ENCODE results near the gene PRTN3.

PRTN3 gene

GRCh38 chr19:881385-882071 lies 40.7 kb downstream of the PRTN3 start:
- Histone ChIP-seq H3K79me2 (ENCODE audit: insufficient read depth, low read length) (no peaks in the 10 kb centered on the region), H3K36me3 (ENCODE audit: insufficient read depth, low read length) (no peaks in the 10 kb centered on the region; the same call in 1 of the 2 replicates)
- TF ChIP-seq CTCF (conservative IDR thresholded peaks at IDR 0.05; ENCODE audit: low read length) (no peak), EZH2phosphoT487 (IDR thresholded peaks at IDR 0.05; ENCODE audit: borderline replicate concordance) (no peak)

GRCh38 chr19:882871-883497 lies 42.2 kb downstream of the PRTN3 start:
- no peaks in the 10 kb centered on the region; the same call in 1 of the 2 replicates for H3K36me3 ChIP-seq (ENCODE audit: insufficient read depth, low read length)
- no peak overlapping the region for H3K4me2 ChIP-seq (ENCODE audit: low read depth, low read length, poor library complexity, severe bottlenecking)
- H3K9me2 ChIP-seq (replicated peaks; ENCODE audit: low read depth, low read length), result no peaks in the 10 kb centered on the region

More at GRCh38 chr19:881385-882071, 40.7 kb downstream of the PRTN3 start:
- no peaks in the 10 kb centered on the region for H3K4me1 ChIP-seq (ENCODE audit: insufficient read depth, low read length, poor library complexity, severe bottlenecking)
- H3K9me2 ChIP-seq (replicated peaks; ENCODE audit: low read depth, low read length), result no peaks in the 10 kb centered on the region
- no peaks in the 10 kb centered on the region for H3K9me3 ChIP-seq (ENCODE audit: insufficient read depth, low read depth, low read length)
- no peak overlapping the region for H2AFZ ChIP-seq (ENCODE audit: low read length)
- H3K9ac ChIP-seq (ENCODE audit: low read depth, low read length, poor library complexity, severe bottlenecking), result no peak overlapping the region
- H3K4me3 ChIP-seq (ENCODE audit: low read length, poor library complexity, severe bottlenecking), result no peak overlapping the region
- H4K20me1 ChIP-seq (ENCODE audit: insufficient read depth, low read length, poor library complexity, severe bottlenecking), result no peaks in the 10 kb centered on the region
- no peaks in the 10 kb centered on the region for H3F3A ChIP-seq (ENCODE audit: low read depth)
- H3K4me2 ChIP-seq (ENCODE audit: low read depth, low read length, poor library complexity, severe bottlenecking), result no peak overlapping the region
- H3K27me3 ChIP-seq (ENCODE audit: insufficient read depth, low read length, poor library complexity, severe bottlenecking), result no peaks in the 10 kb centered on the region

GRCh38 chr19:883661-884211 lies 42.9 kb downstream of the PRTN3 start:
- no peaks in the 10 kb centered on the region for H3K4me1 ChIP-seq (ENCODE audit: insufficient read depth, low read length, poor library complexity, severe bottlenecking)
- H3F3A ChIP-seq (ENCODE audit: low read depth), result no peaks in the 10 kb centered on the region
- H3K4me2 ChIP-seq (ENCODE audit: low read depth, low read length, poor library complexity, severe bottlenecking), result no peak overlapping the region
- H3K79me2 ChIP-seq (ENCODE audit: insufficient read depth, low read length), result no peaks in the 10 kb centered on the region
- no peaks in the 10 kb centered on the region for H3K27me3 ChIP-seq (ENCODE audit: insufficient read depth, low read length, poor library complexity, severe bottlenecking)
- no peaks in the 10 kb centered on the region for H3K9me3 ChIP-seq (ENCODE audit: insufficient read depth, low read depth, low read length)
- TF ChIP-seq CTCF (conservative IDR thresholded peaks at IDR 0.05; ENCODE audit: low read length), result no peak
- TF ChIP-seq EZH2phosphoT487 (IDR thresholded peaks at IDR 0.05; ENCODE audit: borderline replicate concordance), result no peak
- H4K20me1 ChIP-seq (ENCODE audit: insufficient read depth, low read length, poor library complexity, severe bottlenecking), result no peaks in the 10 kb centered on the region
- H3K4me3 ChIP-seq (ENCODE audit: low read length, poor library complexity, severe bottlenecking), result no peak overlapping the region
- no peaks in the 10 kb centered on the region for H3K9me2 ChIP-seq (replicated peaks; ENCODE audit: low read depth, low read length)
- no peak overlapping the region for H3K9ac ChIP-seq (ENCODE audit: low read depth, low read length, poor library complexity, severe bottlenecking)
- H3K36me3 ChIP-seq (ENCODE audit: insufficient read depth, low read length), result peaks cover 2% of the 10 kb centered on the region; the same call in 1 of the 2 replicates
- H2AFZ ChIP-seq (ENCODE audit: low read length), result no peak overlapping the region

More at GRCh38 chr19:882871-883497, 42.2 kb downstream of the PRTN3 start:
- Histone ChIP-seq H3K27me3 (ENCODE audit: insufficient read depth, low read length, poor library complexity, severe bottlenecking) (no peaks in the 10 kb centered on the region), H3K4me3 (ENCODE audit: low read length, poor library complexity, severe bottlenecking) (no peak overlapping the region), H4K20me1 (ENCODE audit: insufficient read depth, low read length, poor library complexity, severe bottlenecking) (no peaks in the 10 kb centered on the region), H3K9me3 (ENCODE audit: insufficient read depth, low read depth, low read length) (no peaks in the 10 kb centered on the region), H3K79me2 (ENCODE audit: insufficient read depth, low read length) (no peaks in the 10 kb centered on the region), H2AFZ (ENCODE audit: low read length) (no peak overlapping the region), H3K4me1 (ENCODE audit: insufficient read depth, low read length, poor library complexity, severe bottlenecking) (no peaks in the 10 kb centered on the region), H3F3A (ENCODE audit: low read depth) (no peaks in the 10 kb centered on the region), H3K9ac (ENCODE audit: low read depth, low read length, poor library complexity, severe bottlenecking) (no peak overlapping the region)
- TF ChIP-seq EZH2phosphoT487 (IDR thresholded peaks at IDR 0.05; ENCODE audit: borderline replicate concordance) (no peak), CTCF (conservative IDR thresholded peaks at IDR 0.05; ENCODE audit: low read length) (no peak)

Measured in Loucy (cell line).